RWPE1 (cell line): ENCODE data around the gene ZDHHC8.

Experiments
- CTCF ChIA-PET: fragments of 350-600 bp; sonication (Branson Sonifier 250); formaldehyde crosslinking; extraction: SDS; loops from one replicate; lab custom pipeline; 2021; lab: Yijun Ruan, JAX
- POLR2A ChIA-PET: fragments of 400-600 bp; formaldehyde crosslinking; extraction: SDS; loops from one replicate; lab custom pipeline; 2020; ENCODE audit warnings: antibody characterized with exemption; ENCODE audit not compliant: low non-redundant PET; lab: Yijun Ruan, JAX
- DNase-seq: peaks from one replicate; pipeline ENCODE4 v3.0.0; 2012; ENCODE audit warnings: low spot score
- H3K27ac ChIP-seq: fragments of 450-650 bp; 2 replicates; pipeline ENCODE4 v1.5.1; 2017
- TF ChIP-seq, protein P1 (sequence below): fragments of 450-650 bp; conservative IDR thresholded peaks from 2 replicates; pipeline ENCODE4 v1.5.1; 2017; ENCODE audit warnings: low read depth, mild to moderate bottlenecking

Gene ZDHHC8

DNA sequence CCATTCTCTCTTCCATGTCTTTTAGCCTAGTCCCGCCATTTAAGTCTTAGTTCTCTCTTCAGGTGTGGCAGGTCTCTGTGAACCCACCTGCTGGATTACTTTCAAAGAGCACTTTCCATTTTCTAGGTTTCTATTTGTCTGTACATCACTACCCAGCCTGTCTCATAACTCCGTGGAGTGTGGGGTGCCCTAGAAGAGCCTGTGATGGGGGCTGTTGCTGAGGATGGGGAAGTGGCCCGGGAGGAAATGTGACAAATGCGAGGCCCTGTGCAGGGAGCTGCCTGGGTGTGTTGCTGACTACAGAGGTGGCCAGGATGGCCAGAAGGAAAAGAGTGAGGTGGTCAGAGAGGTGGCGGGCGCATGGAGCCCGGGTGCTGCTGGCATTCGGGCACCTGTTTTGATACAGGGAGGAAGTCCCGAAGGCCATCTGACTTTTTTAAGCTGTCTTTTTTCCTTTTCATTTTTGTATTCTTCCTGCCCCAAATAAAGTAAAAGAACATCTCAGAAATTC lies 40.8 kb upstream of the ZDHHC8 start:
- POLR2A ChIA-PET: no interaction called here
- TF ChIP-seq, protein P1, sequence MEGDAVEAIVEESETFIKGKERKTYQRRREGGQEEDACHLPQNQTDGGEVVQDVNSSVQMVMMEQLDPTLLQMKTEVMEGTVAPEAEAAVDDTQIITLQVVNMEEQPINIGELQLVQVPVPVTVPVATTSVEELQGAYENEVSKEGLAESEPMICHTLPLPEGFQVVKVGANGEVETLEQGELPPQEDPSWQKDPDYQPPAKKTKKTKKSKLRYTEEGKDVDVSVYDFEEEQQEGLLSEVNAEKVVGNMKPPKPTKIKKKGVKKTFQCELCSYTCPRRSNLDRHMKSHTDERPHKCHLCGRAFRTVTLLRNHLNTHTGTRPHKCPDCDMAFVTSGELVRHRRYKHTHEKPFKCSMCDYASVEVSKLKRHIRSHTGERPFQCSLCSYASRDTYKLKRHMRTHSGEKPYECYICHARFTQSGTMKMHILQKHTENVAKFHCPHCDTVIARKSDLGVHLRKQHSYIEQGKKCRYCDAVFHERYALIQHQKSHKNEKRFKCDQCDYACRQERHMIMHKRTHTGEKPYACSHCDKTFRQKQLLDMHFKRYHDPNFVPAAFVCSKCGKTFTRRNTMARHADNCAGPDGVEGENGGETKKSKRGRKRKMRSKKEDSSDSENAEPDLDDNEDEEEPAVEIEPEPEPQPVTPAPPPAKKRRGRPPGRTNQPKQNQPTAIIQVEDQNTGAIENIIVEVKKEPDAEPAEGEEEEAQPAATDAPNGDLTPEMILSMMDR: no peak
- CTCF ChIA-PET: no interaction called here
- no peak for DNase-seq
- no peak overlapping the region for H3K27ac ChIP-seq

DNA sequence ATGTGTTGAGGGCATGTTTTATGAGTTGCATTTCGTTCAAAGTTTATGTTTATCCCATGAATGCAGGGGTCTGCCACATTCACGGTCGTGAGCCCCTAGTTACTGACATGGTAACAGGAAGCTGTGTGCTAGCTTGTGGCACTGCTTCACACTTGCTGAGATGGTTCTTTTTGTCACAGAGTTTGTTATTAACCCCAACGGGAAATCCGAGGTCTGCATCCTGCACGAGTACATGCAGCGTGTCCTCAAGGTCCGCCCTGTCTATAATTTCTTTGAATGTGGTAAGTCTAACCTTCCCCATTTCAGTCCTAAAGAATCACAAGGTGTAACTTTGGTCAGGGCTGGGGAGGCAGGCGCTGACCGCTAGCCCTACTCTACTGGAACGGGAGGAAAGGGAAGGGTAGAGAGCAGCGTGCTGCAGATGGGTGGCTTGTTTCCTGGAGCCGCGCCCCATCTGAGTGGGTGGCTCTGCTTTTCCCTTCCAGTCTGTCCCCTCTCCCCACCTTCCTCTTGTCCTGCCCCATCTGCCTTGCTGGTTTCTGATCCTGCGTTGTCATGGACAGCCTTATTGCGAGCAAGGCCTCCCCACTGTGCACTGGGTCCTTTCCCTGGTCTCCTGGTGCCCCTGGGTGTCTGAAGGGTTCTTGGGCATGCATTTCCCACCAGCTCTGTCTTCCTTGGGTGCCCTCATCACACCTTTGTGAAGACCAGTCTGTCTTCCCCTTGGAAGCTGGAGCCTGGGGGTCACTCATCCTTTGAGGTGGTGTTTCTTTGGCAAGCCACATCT lies 39.7 kb upstream of the ZDHHC8 start:
- ChIA-PET CTCF (no interaction called here), POLR2A (no interaction called here)
- no peak overlapping the region for H3K27ac ChIP-seq
- DNase-seq: no peak
- TF ChIP-seq, protein P1: no peak

DNA sequence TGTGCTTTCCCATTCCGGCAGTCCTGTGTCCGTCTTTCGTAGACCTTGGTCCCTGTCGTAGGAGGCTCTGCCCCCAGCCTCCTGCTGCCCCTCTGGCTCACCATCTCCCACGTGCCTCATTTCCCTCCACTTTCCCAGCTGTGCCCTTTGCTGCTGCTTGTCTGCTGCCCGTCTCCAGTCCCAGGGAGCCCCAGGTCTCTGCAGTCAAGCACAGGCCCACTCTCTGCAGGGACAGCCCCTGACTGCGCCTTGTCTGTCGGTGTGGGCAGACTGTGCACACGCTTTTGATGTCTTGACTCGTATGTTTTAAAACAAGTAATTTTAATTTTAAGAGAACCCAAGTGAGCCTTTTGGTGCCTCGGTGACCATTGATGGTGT lies 39.1 kb upstream of the ZDHHC8 start:
- ChIA-PET CTCF (no interaction called here), POLR2A (no interaction called here)
- no peak for DNase-seq
- TF ChIP-seq, protein P1: no peak
- no peak overlapping the region for H3K27ac ChIP-seq

DNA sequence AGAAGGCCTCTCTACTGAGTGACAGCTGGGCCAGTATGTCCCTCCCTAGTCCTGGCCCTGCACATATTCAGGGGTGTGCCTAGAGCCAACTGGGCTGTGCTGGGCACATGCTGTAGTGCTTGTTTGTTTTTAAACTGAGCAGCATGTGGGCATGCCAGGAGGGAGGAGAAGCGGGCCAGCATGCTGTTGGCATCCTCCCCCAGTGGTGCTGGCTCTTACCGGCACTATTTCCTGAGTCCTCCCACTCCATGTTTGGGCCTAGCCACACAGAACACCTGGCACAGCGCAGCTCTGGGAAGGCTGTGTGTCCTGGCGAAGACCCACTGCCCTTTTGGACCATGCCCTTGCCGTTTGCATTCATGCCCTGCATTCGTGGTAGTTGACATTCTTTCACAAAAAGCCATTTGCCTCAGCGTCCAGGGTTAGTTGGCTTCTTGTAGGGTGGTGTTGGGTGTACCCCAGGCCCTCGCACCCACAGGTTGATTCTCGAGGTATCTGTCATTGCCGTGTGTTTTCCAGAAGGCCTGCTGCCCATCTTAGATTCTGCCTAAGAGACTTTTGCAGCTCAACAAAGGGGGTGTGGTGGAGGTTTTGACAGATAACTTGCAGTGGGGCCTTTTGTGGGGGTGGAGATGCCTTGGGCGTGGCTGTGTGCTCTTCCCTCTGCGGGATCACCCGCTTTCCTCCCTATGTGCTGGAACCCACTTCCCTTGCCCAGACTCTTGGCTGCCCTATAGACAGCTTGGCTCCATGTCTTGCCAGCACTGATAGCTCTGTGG lies 38.0 kb upstream of the ZDHHC8 start:
- ChIA-PET POLR2A (no interaction called here), CTCF (no interaction called here)
- DNase-seq: no peak
- peak overlapping the region; percentile 12; the same call in 1 of the 2 replicates for H3K27ac ChIP-seq
- TF ChIP-seq, protein P1: no peak

DNA sequence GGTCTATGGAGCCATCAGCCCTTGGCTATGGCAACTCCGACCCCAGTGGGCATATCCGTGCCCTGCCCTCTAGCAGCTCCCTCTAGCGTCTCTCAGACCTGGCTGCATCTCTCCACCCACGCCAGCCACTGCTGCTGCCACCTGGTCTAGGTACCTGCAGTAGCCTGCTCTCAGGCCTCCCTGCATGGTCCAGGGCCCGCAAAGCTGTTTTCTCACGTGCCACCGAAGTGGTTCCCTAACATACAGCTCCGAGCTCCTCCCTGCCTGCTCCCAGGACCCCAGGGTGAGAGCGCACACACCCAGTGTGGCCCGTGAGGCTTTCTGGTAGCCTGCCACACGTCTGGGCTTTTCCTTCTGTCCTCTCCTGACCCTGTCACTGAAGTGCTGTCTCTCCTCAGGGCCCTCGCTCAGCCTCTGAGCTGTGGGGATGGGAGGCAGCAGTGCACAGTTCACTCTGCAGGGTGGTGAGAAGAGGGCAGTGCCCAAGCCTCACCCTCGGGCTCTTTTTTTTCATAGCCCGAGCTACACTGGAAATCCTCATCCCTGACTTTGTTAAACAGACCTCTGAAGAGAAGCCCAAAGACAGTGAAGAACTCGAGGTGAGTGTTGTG lies 37.3 kb upstream of the ZDHHC8 start:
- ChIA-PET POLR2A (no interaction called here), CTCF (no interaction called here)
- DNase-seq: no peak
- peak overlapping the region; percentile 12; the same call in 1 of the 2 replicates for H3K27ac ChIP-seq
- TF ChIP-seq, protein P1: no peak

DNA sequence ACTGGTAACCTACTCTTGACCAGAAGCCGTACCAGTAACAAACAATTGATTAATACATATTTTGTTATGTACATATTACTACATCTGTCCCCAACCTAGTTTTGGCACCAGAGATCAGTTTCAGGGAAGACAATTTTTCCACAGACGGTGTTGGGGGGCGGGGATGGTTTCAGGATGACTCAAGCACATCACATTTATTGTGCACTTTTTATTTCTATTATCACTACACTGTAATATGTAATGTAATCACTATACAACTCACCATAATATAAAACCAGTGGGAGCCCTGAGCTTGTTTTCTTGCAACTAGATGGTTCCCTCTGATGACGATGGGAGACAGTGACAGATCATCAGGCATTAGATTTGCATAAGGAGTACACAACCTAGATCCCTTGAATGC lies 36.1 kb upstream of the ZDHHC8 start:
- DNase-seq: no peak
- no peak overlapping the region for H3K27ac ChIP-seq
- TF ChIP-seq, protein P1: no peak
- CTCF ChIA-PET: no interaction called here
- POLR2A ChIA-PET: no interaction called here
